ENCODE data around the gene YBX1.
"Not testable (repeated sequence)": the region's sequence is repeated elsewhere in the genome, so short reads cannot be mapped to it uniquely, and the experiment has no call there.

The YBX1 gene

GRCh38 chr1:42690477-42691156, 8.4 kb downstream of the YBX1 start:
- DNase-seq (ENCODE audit: low read depth) = no peak

DNA sequence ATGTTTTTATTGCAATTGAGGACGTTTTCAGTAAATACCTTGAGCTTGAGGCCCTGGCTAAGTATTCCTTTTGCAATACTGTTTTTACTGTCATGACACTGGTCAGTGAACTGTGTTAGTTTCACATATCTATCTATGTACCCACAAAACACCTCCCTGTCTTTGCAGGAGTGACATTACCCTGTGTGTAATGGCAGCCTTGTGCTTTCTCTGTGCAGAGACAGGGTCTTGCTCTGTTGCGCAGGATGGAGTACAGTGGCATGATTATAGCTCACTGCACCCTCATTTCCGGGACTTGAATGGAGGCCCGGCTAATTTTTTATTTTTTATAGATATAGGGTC, 8.9 kb downstream of the YBX1 start:
- DNase-seq (ENCODE audit: low read depth) = no peak

GRCh38 chr1:42692461-42692860, 10.2 kb downstream of the YBX1 start:
- DNase-seq (ENCODE audit: low read depth) = no peak

DNA sequence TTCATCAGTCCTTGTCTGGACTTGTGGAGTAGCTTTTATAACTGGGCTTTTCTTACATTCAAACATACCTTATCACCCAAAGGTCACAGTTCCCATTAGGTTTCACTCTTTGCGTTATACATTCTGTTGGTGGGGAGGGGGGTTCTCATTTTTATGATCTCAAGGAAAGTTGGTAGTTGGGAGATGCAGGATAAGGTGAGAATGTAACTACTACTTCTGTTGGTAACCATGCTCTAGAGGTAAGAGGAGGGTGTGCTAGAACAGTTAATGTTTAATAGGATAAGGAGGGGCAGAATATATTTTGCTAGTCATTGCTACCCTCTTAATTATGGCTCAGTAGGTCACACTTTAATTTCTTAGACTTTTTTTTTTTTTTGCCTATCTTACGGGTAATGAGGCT, 10.7 kb downstream of the YBX1 start:
- DNase-seq (ENCODE audit: low read depth) = no peak

DNA sequence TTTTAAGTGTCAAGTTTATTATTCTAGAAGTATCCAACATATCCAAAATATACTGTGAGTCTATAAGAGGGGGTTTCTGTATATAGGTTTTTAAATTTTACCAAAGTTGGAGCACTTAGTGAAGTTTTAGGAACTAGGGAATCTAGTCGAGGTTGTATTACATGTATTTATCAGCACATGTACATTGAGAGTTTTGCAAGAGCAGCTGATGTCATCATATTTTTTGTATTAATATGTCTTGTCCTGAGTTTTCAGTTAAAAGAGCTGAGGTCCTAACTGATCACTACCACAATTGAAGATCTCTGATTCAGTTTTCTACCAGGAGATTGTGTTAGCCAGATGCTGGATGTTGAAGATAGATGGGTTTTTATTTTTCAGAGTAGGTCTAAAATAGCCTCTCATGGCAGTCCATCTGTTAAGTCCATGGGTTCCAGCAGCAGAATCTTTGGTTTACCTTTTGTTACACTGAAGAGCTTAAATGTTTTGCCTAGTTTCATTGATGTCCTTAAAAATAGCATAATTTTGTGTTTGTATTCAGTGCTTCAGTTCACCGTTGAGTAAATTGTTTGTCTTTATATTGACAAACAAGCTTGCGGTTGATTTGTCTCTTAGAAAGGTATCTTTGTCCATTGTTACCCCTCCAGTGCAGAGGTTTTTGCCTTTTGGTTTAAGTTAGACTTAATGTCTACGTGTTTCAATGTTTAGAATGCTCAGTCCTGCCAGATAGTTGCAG, 16.0 kb downstream of the YBX1 start:
- DNase-seq (ENCODE audit: low read depth) = no peak

DNA sequence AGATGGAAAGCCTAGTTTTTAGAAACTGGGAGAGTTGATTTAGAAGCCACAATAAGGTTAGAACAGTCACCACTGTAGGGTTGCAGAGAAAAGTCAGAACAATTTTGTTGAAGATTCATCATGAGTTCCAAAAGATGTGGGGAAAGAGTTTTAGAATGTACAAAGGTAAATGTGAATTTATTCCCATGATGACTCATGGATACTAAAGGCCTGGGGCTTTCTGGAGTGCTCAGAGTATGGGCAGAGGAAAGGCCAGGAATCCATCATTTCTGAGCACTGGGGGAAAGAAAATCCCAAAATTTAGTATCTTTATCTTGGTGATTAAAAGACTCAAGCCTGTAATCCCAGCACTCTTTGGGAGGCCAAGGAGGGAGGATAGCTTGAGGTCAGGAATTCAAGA, 17.8 kb downstream of the YBX1 start:
- DNase-seq (ENCODE audit: low read depth) = no peak

GRCh38 chr1:42703888-42704464, 21.8 kb downstream of the YBX1 start:
- no peak for DNase-seq (ENCODE audit: low read depth)

DNA sequence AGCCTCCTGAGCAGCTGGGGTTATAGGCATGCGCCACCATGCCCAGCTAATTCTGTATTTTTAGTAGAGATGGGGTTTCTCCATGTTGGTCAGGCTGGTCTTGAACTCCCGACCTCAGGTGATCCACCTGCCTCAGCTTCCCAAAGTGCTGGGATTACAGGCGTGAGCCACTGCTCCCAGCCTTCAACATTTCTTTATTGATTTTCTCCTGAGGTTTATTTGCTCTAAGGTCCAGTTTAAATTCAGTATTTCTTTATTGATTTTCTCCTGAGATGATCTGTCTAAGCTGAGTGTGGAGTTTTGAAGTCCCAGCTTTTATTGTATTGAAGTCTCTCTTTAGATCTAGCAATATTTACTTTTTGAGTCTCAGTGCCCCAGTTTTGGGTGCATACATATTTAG, 30.6 kb downstream of the YBX1 start:
- DNase-seq (ENCODE audit: low read depth) = not testable (repeated sequence)

GRCh38 chr1:42713293-42713692, 31.1 kb downstream of the YBX1 start:
- DNase-seq (ENCODE audit: low read depth) = no peak

DNA sequence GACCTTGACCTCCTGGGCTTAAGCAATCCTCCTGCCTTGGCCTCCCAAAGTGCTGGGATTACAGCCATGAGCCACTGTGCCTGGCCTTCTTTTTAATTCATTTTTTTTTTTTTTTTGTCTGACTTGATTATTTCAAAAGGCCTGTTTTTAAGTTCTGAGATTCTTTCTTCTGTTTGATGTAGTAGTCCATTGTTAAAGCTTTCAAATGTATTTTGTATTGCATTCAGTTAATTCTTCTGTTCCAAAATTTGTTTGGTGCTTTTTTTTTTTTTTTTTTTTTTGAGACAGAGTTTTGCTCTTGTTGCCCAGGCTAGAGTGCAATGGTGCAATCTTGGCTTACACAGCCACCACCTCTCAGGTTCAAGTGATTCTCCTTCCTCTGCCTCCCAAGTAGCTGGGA, 32.2 kb downstream of the YBX1 start:
- DNase-seq (ENCODE audit: low read depth) = not testable (repeated sequence)

GRCh38 chr1:42720868-42721267, 38.6 kb downstream of the YBX1 start:
- DNase-seq (ENCODE audit: low read depth) = no peak

GRCh38 chr1:42721926-42722325, 39.7 kb downstream of the YBX1 start:
- DNase-seq (ENCODE audit: low read depth) = no peak

- not testable (repeated sequence) for DNase-seq (ENCODE audit: low read depth)
These were observed 40.2 kb downstream of the YBX1 start for GRCh38 chr1:42722403-42722802.

GRCh38 chr1:42723511-42723910, 41.3 kb downstream of the YBX1 start:
- no peak for DNase-seq (ENCODE audit: low read depth)

GRCh38 chr1:42725820-42726219, 43.6 kb downstream of the YBX1 start:
- DNase-seq (ENCODE audit: low read depth) = not testable (repeated sequence)

GRCh38 chr1:42730002-42730401, 47.8 kb downstream of the YBX1 start:
- no peak for DNase-seq (ENCODE audit: low read depth)

GRCh38 chr1:42730988-42731387, 48.8 kb downstream of the YBX1 start:
- DNase-seq (ENCODE audit: low read depth) = no peak

DNA sequence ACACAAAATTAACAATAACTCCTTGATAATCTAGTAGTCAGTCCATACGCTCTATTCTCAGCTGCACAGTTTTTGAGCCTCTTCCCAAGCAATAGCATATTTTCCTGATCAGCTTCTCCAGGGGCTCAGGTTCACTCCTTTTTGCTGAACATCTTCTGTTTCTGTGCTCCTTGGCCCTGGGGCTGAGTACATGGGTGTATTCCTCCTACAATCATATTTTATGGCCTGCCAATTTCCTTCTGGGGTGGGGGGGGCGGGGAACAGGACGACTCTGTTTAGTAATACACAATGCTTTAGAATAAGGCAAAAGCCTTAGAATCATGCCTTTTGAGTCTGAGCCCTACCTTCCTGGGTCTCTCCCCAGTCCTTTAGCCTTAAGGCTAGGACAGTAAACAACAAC, 49.4 kb downstream of the YBX1 start:
- DNase-seq (ENCODE audit: low read depth) = no peak

DNA sequence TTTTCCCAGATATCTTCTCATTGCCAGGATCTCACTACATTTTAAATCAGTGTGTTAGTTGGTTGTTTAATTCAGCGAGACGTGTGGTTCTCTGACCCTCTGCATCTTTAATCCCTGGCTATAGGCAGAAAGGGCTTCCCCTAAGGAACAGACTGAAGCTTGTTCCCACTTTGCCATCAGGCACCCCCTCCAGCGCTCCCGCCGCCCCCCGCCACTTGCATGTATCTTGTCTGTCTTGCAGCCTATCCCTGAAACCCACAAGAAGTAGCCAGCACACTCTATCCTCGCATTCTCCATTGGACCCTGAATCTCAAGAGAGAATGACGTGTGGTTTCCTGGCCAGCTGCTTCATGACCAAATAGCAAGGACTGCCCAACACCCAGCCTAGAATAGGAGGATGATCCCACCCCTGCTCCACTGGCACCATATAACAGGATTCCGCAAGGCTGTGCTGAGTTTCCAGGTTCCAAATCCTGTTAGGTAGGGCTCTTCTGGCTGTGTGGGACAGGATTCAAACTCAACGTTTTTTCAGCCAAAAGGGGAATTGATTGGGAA, 50.0 kb downstream of the YBX1 start:
- no peak for DNase-seq (ENCODE audit: low read depth)

GRCh38 chr1:42733415-42734200, 51.4 kb downstream of the YBX1 start:
- no peak for DNase-seq (ENCODE audit: low read depth)

DNA sequence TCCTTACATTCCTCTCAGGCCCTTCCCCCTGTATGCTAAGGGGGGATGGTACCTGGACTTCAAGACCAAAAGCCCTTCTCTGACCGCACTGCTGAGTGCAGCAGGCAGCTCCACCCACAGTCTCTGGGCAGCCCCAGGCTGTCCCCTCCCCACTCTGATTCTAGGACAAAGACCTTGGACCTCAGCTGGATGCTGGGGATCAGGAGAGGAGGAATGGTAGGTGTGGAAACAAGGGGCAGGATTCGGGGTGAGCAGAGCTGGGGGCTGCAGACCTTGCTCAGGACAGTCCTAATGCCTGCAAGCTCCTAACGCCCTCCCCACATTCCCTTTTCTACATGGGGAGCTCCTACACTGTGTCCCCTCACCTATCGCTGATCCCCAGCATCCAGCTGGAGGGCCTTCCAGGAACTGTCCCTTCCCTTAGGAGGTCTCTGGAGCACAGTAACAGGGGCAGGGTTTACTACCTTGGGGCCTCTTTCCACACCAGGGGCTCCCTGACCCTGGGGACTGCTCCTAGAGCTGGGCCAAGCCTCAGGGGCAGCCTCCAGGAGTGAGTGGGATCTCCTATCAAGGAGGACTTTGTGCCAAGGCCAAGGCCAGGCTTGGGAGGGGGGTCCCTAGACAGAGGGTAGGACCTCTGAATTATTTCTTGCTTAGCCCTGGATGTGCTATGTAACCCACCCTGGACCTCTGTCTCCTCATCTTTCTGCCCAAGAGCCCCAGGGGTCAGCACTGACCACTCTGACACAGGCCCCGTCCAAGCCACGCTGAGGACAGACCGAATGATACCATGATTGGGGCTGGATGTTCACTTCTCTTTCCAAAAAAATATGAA, 52.2 kb downstream of the YBX1 start:
- no peak for DNase-seq (ENCODE audit: low read depth)

- no peak for DNase-seq (ENCODE audit: low read depth)
These were observed 52.8 kb downstream of the YBX1 start for GRCh38 chr1:42735056-42735455.
